ENCODE measurements around the gene COQ5.
"Not testable (repeated sequence)": the region's sequence is repeated elsewhere in the genome, so short reads cannot be mapped to it uniquely, and the experiment has no call there.

COQ5 gene

GRCh38 chr12:120529641-120530417 lies 871 bp upstream of the COQ5 start:
- peak overlapping the region; percentile 92 for H3K4me3 ChIP-seq (ENCODE audit: low read depth, low read length)
- TF ChIP-seq CTCF (conservative IDR thresholded peaks at IDR 0.05; ENCODE audit: low read depth, low read length): peak; percentile 19
- DNase-seq (ENCODE audit: low read depth): peak; percentile 79

- no peak for TF ChIP-seq CTCF (conservative IDR thresholded peaks at IDR 0.05; ENCODE audit: low read depth, low read length)
- DNase-seq (ENCODE audit: low read depth): no peak
- H3K4me3 ChIP-seq (ENCODE audit: low read depth, low read length): no peak overlapping the region
Observed at GRCh38 chr12:120522568-120522967, 6.4 kb downstream of the COQ5 start.

GRCh38 chr12:120519324-120519723 lies 9.6 kb downstream of the COQ5 start:
- not testable (repeated sequence) for H3K4me3 ChIP-seq (ENCODE audit: low read depth, low read length); DNase-seq (ENCODE audit: low read depth)

GRCh38 chr12:120515496-120515895 lies 13.5 kb downstream of the COQ5 start:
- no peak overlapping the region for H3K4me3 ChIP-seq (ENCODE audit: low read depth, low read length)
- no peak for TF ChIP-seq CTCF (conservative IDR thresholded peaks at IDR 0.05; ENCODE audit: low read depth, low read length)
- DNase-seq (ENCODE audit: low read depth): no peak

DNA sequence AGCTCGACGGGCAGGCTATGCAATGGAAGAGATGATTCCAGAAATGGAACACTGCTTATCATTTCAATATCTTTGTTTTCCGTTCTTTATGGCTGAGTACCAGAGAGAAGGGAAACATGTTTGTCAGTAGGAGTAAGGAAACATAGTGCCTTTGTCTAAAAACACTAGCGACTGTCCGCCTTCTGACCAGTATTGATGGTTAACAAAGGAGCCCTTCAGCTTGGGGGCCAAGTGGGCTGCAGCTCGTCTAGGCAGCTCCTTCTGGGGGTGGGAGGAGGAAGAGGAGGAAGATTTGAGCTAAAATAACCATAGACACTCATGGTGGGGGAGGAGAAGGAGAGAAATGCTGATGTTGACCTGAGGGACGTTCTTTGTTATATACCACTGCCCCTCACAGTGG lies 15.0 kb downstream of the COQ5 start:
- DNase-seq (ENCODE audit: low read depth): no peak
- no peak overlapping the region for H3K4me3 ChIP-seq (ENCODE audit: low read depth, low read length)
- no peak for TF ChIP-seq CTCF (conservative IDR thresholded peaks at IDR 0.05; ENCODE audit: low read depth, low read length)

- H3K4me3 ChIP-seq (ENCODE audit: low read depth, low read length): no peak overlapping the region
- no peak for TF ChIP-seq CTCF (conservative IDR thresholded peaks at IDR 0.05; ENCODE audit: low read depth, low read length)
- no peak for DNase-seq (ENCODE audit: low read depth)
Observed at GRCh38 chr12:120508537-120508936, 20.4 kb downstream of the COQ5 start.

- no peak for TF ChIP-seq CTCF (conservative IDR thresholded peaks at IDR 0.05; ENCODE audit: low read depth, low read length)
Observed at GRCh38 chr12:120504587-120504986, 24.4 kb downstream of the COQ5 start.

More at GRCh38 chr12:120504587-120504986, 24.4 kb downstream of the COQ5 start:
- H3K4me3 ChIP-seq (ENCODE audit: low read depth, low read length): no peak overlapping the region
- DNase-seq (ENCODE audit: low read depth): no peak

Data from choroid plexus epithelial cell (primary cell).